ENCODE data around the gene MB21D2. TPM values are rescaled to one million over a fixed set of nuclear protein-coding genes. Genes with fewer than 3 reads are reported as not detected.

MB21D2 gene
- total RNA-seq, 5 donors from 2014 or later (not counting 1 experiment from before 2014, with no cell fraction given) = 4.1 to 7.6 (median 5.5) TPM

DNA sequence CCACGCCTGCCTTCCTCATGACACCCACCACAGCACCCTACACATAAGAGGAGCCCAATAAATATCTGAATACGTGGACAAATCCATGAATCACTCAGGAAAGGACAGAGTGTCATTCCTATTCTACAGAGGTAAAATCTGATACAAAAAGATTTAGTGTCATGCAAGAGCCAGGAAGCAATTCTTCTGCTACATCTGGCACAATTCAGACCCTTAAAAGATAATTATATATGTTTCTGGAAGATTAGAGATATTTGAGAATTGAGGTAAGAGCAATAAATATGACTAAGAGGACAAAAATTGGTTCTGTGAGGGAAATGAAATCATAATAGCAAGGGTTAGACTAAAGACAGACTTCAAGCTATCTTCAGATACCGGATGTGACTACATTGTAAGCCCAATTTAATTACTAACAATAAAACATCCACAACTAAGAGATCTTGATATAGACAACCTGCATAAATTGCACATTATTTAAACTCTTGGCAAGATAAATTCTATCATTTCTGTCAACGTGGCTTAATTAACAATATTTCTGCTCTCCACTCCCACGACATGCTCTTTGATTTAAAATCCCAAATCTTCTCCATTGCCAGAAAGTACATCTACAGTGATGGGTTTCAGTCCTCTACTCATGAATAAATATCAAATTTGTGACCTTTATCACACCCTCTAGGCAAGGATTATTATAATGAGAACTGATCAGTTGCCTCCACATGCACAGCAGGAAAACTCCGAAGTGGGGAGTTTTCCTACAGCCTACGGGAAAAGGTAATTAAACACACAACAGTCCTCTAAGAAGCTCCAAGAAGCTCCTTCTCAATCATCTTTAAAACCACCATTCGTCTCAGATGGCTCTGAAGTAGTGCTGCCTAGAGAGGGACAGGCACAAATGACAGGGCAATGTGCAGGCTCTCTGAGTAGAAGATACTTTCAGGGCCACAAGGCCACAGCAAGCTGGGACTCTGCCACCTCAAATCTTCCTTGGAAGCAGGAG is 32.6 kb downstream of the MB21D2 start:
- Mint-ChIP-seq H3K36me3 (no peaks in the 10 kb centered on the region), H3K4me1 (peaks cover 4 to 44% (median 16%) of the 10 kb centered on the region in 3 donors), H3K4me3 (no peak overlapping the region), H3K27me3 (no peaks in the 10 kb centered on the region), H3K27ac (no peak overlapping the region), H3K9me3 (no peaks in the 10 kb centered on the region)
- Histone ChIP-seq H3K9me3 (no peaks in the 10 kb centered on the region), H3K36me3 (ENCODE audit: control insufficient read depth in 2 of 2, extremely low read depth in 1 of 2, insufficient read depth in 1 of 2, low read length in 1 of 2) (no peaks in the 10 kb centered on the region), H3K27ac (ENCODE audit: low read length) (no peak overlapping the region), H3K4me3 (ENCODE audit: control insufficient read depth in 1 of 2, extremely low read depth in 1 of 2, low read length in 1 of 2) (no peak overlapping the region), H3K4me1 (ENCODE audit: control insufficient read depth in 1 of 2, extremely low read depth in 1 of 2, insufficient read depth in 2 of 2, low read length in 2 of 2) (no peaks in the 10 kb centered on the region), H3K27me3 (replicated peaks in 1 of 2; ENCODE audit: control insufficient read depth in 2 of 2, extremely low read depth in 1 of 2, insufficient read depth in 2 of 2, low read length in 1 of 2) (no peaks in the 10 kb centered on the region)
- ATAC-seq (replicated peaks in 1 of 4) (no peak), DNase-seq (no peak)
- 54% methylated on average over 5 of the region's 8 CpGs for WGBS (ENCODE audit: insufficient coverage)
- ChIA-PET POLR2A (no interaction called here), CTCF (interaction anchor here in 1 of 2 donors (0.6 kb wide), 1 partner anchor 160 kb away, joined by 3 read pairs; no protein-coding TSS in a partner anchor)

GRCh38 chr3:192883512-192883911 is 34.1 kb downstream of the MB21D2 start:
- H3K9me3 ChIP-seq = no peaks in the 10 kb centered on the region
- no peak overlapping the region for H3K4me3 ChIP-seq (ENCODE audit: control insufficient read depth in 1 of 2, extremely low read depth in 1 of 2, low read length in 1 of 2)
- ATAC-seq (replicated peaks in 1 of 4) = no peak
- H3K27ac ChIP-seq (ENCODE audit: low read length) = no peak overlapping the region
- Mint-ChIP-seq H3K4me1 (peaks cover 4 to 30% (median 7%) of the 10 kb centered on the region in 3 donors), H3K27ac (no peak overlapping the region), H3K4me3 (no peak overlapping the region), H3K27me3 (no peaks in the 10 kb centered on the region), H3K36me3 (no peaks in the 10 kb centered on the region), H3K9me3 (no peaks in the 10 kb centered on the region)
- H3K36me3 ChIP-seq (ENCODE audit: control insufficient read depth in 2 of 2, extremely low read depth in 1 of 2, insufficient read depth in 1 of 2, low read length in 1 of 2) = no peaks in the 10 kb centered on the region
- 80% methylated on average over 1 of the region's 2 CpGs for WGBS (ENCODE audit: insufficient coverage)
- CTCF ChIA-PET = no interaction called here
- H3K4me1 ChIP-seq (ENCODE audit: control insufficient read depth in 1 of 2, extremely low read depth in 1 of 2, insufficient read depth in 2 of 2, low read length in 2 of 2) = no peaks in the 10 kb centered on the region
- no peak for DNase-seq
- POLR2A ChIA-PET = no interaction called here
- no peaks in the 10 kb centered on the region for H3K27me3 ChIP-seq (replicated peaks in 1 of 2; ENCODE audit: control insufficient read depth in 2 of 2, extremely low read depth in 1 of 2, insufficient read depth in 2 of 2, low read length in 1 of 2)

- no peak for ATAC-seq (replicated peaks in 1 of 4)
- H3K4me3 ChIP-seq (ENCODE audit: control insufficient read depth in 1 of 2, extremely low read depth in 1 of 2, low read length in 1 of 2) = no peak overlapping the region
- H3K27ac Mint-ChIP-seq = no peak overlapping the region
- H3K4me1 ChIP-seq (ENCODE audit: control insufficient read depth in 1 of 2, extremely low read depth in 1 of 2, insufficient read depth in 2 of 2, low read length in 2 of 2) = no peaks in the 10 kb centered on the region
- peaks cover 0 to 16% (median 0%) of the 10 kb centered on the region in 3 donors for H3K4me1 Mint-ChIP-seq
- no peaks in the 10 kb centered on the region for H3K36me3 ChIP-seq (ENCODE audit: control insufficient read depth in 2 of 2, extremely low read depth in 1 of 2, insufficient read depth in 1 of 2, low read length in 1 of 2)
- H3K27me3 Mint-ChIP-seq = no peaks in the 10 kb centered on the region
- H3K4me3 Mint-ChIP-seq = no peak overlapping the region
- no peaks in the 10 kb centered on the region for H3K27me3 ChIP-seq (replicated peaks in 1 of 2; ENCODE audit: control insufficient read depth in 2 of 2, extremely low read depth in 1 of 2, insufficient read depth in 2 of 2, low read length in 1 of 2)
- WGBS (ENCODE audit: insufficient coverage) = 80% methylated on average over 5 of the region's 7 CpGs
- DNase-seq = no peak
- ChIA-PET CTCF (interaction anchor here in 1 of 2 donors (1.3 kb wide), 1 partner anchor 36 kb away, joined by 4 read pairs; the partner anchor contains the start of gene MB21D2), POLR2A (interaction anchor here in 1 of 2 donors (0.6 kb wide), 1 partner anchor 65 kb away, joined by 3 read pairs; no protein-coding TSS in a partner anchor)
- no peaks in the 10 kb centered on the region for H3K36me3 Mint-ChIP-seq
- H3K9me3 ChIP-seq = no peaks in the 10 kb centered on the region
- H3K27ac ChIP-seq (ENCODE audit: low read length) = no peak overlapping the region
- H3K9me3 Mint-ChIP-seq = peaks cover 0 to 4% (median 0%) of the 10 kb centered on the region in 3 donors
Observed at GRCh38 chr3:192881159-192881786, 36.4 kb downstream of the MB21D2 start.

DNA sequence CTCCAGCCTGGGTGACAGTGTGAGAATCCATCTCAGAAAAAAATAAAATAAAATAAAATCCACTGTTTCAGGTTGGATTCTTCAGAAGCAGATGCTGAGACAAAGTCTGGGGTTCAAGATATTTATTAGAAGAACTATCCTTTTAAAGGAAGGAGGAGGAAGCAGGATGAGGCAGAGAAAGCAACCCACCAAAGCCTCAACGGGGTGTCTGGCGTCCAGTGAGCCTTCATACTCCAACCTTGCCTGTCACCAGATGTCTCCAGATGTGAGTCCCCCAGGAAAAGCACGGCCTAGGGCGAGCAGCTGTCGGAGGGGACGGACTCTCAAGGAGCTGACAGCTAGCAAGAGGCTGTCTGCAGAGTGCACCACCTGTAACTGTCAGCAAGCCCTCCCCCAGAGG is 37.3 kb downstream of the MB21D2 start:
- H3K4me3 Mint-ChIP-seq = no peak overlapping the region
- no peak overlapping the region for H3K27ac ChIP-seq (ENCODE audit: low read length)
- H3K27me3 ChIP-seq (replicated peaks in 1 of 2; ENCODE audit: control insufficient read depth in 2 of 2, extremely low read depth in 1 of 2, insufficient read depth in 2 of 2, low read length in 1 of 2) = no peaks in the 10 kb centered on the region
- H3K4me1 ChIP-seq (ENCODE audit: control insufficient read depth in 1 of 2, extremely low read depth in 1 of 2, insufficient read depth in 2 of 2, low read length in 2 of 2) = no peaks in the 10 kb centered on the region
- no peak overlapping the region for H3K27ac Mint-ChIP-seq
- no peaks in the 10 kb centered on the region for H3K27me3 Mint-ChIP-seq
- 71% methylated on average over 4 of the region's 6 CpGs for WGBS (ENCODE audit: insufficient coverage)
- H3K4me1 Mint-ChIP-seq = peaks cover 0 to 17% (median 0%) of the 10 kb centered on the region in 3 donors
- H3K36me3 ChIP-seq (ENCODE audit: control insufficient read depth in 2 of 2, extremely low read depth in 1 of 2, insufficient read depth in 1 of 2, low read length in 1 of 2) = no peaks in the 10 kb centered on the region
- no peak overlapping the region for H3K4me3 ChIP-seq (ENCODE audit: control insufficient read depth in 1 of 2, extremely low read depth in 1 of 2, low read length in 1 of 2)
- CTCF ChIA-PET = no interaction called here
- no peaks in the 10 kb centered on the region for H3K9me3 ChIP-seq
- no peaks in the 10 kb centered on the region for H3K36me3 Mint-ChIP-seq
- POLR2A ChIA-PET = no interaction called here
- H3K9me3 Mint-ChIP-seq = peaks cover 0 to 4% (median 0%) of the 10 kb centered on the region in 3 donors
- DNase-seq = no peak
- no peak for ATAC-seq (replicated peaks in 1 of 4)

DNA sequence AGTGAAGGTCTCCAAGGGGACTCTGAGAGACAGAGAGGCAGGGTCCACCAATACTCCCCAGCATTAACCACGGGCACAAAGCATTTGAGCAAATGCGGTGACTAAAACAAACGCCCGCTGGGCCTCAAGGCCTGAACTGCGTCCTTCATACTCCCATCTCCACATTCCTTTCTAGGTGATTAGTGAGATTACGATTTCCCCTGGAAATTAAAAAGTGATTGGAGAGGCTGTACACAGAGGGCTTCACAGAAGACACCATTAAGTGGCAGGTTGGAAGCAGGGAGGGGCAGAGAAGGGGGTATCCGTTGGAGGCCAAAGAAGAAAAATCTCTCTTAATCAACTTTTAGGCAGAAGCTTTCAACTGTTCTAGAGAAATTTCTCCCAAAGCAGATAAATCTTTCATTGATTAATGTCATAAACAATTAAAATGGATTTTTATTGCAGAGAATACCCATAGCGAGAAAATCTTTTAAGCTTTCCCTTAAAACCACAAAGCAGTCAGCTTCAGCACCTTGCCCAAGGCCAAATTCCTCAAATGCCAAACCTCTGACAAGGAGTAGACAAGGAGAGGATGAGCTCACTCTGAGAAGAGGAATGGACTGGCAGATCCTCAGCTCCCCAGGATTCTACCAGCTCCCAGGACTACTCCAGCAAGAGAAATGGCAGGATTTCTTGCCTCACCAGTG is 38.2 kb downstream of the MB21D2 start:
- no peaks in the 10 kb centered on the region for H3K36me3 Mint-ChIP-seq
- H3K9me3 Mint-ChIP-seq = peaks cover 0 to 4% (median 0%) of the 10 kb centered on the region in 3 donors
- H3K4me3 Mint-ChIP-seq = no peak overlapping the region
- H3K27me3 Mint-ChIP-seq = no peaks in the 10 kb centered on the region
- CTCF ChIA-PET = no interaction called here
- ATAC-seq (replicated peaks in 1 of 4) = no peak
- Histone ChIP-seq H3K4me1 (ENCODE audit: control insufficient read depth in 1 of 2, extremely low read depth in 1 of 2, insufficient read depth in 2 of 2, low read length in 2 of 2) (no peaks in the 10 kb centered on the region), H3K27ac (ENCODE audit: low read length) (no peak overlapping the region), H3K27me3 (replicated peaks in 1 of 2; ENCODE audit: control insufficient read depth in 2 of 2, extremely low read depth in 1 of 2, insufficient read depth in 2 of 2, low read length in 1 of 2) (no peaks in the 10 kb centered on the region), H3K9me3 (no peaks in the 10 kb centered on the region), H3K36me3 (ENCODE audit: control insufficient read depth in 2 of 2, extremely low read depth in 1 of 2, insufficient read depth in 1 of 2, low read length in 1 of 2) (no peaks in the 10 kb centered on the region), H3K4me3 (ENCODE audit: control insufficient read depth in 1 of 2, extremely low read depth in 1 of 2, low read length in 1 of 2) (no peak overlapping the region)
- H3K27ac Mint-ChIP-seq = no peak overlapping the region
- no CpG with 5 or more reads among the region's 8 CpGs for WGBS (ENCODE audit: insufficient coverage)
- POLR2A ChIA-PET = no interaction called here
- peaks cover 0 to 17% (median 0%) of the 10 kb centered on the region in 3 donors for H3K4me1 Mint-ChIP-seq
- no peak for DNase-seq

GRCh38 chr3:192875971-192876565 is 41.6 kb downstream of the MB21D2 start:
- Histone ChIP-seq H3K27me3 (replicated peaks in 1 of 2; ENCODE audit: control insufficient read depth in 2 of 2, extremely low read depth in 1 of 2, insufficient read depth in 2 of 2, low read length in 1 of 2) (no peaks in the 10 kb centered on the region), H3K36me3 (ENCODE audit: control insufficient read depth in 2 of 2, extremely low read depth in 1 of 2, insufficient read depth in 1 of 2, low read length in 1 of 2) (no peaks in the 10 kb centered on the region), H3K9me3 (no peaks in the 10 kb centered on the region), H3K4me3 (ENCODE audit: control insufficient read depth in 1 of 2, extremely low read depth in 1 of 2, low read length in 1 of 2) (no peak overlapping the region), H3K27ac (ENCODE audit: low read length) (no peak overlapping the region), H3K4me1 (ENCODE audit: control insufficient read depth in 1 of 2, extremely low read depth in 1 of 2, insufficient read depth in 2 of 2, low read length in 2 of 2) (no peaks in the 10 kb centered on the region)
- no peak overlapping the region for H3K4me3 Mint-ChIP-seq
- H3K9me3 Mint-ChIP-seq = peaks cover 0 to 4% (median 0%) of the 10 kb centered on the region in 3 donors
- H3K27me3 Mint-ChIP-seq = no peaks in the 10 kb centered on the region
- no peaks in the 10 kb centered on the region for H3K36me3 Mint-ChIP-seq
- no peak for ATAC-seq (replicated peaks in 1 of 4)
- H3K4me1 Mint-ChIP-seq = peaks cover 0 to 21% (median 0%) of the 10 kb centered on the region in 3 donors
- 60% methylated on average over 2 of the region's 3 CpGs for WGBS (ENCODE audit: insufficient coverage)
- H3K27ac Mint-ChIP-seq = no peak overlapping the region
- POLR2A ChIA-PET = no interaction called here
- no peak for DNase-seq
- CTCF ChIA-PET = no interaction called here
